GM20000 (cell line): ENCODE data around the gene JKAMP.

Experiments
- DNase-seq: peaks from one replicate; pipeline ENCODE4 v3.0.0; 2012; ENCODE audit warnings: low spot score
- CTCF ChIP-seq: IDR thresholded peaks from 2 replicates; pipeline ENCODE4 v1.5.1; 2012; ENCODE audit warnings: mild to moderate bottlenecking, control low read depth; ENCODE audit errors: extremely low read depth, missing control alignments

The JKAMP gene

GRCh38 chr14:59481871-59482540, 2.3 kb upstream of the JKAMP start:
- no peak for TF ChIP-seq CTCF
- DNase-seq, result no peak

- no peak for TF ChIP-seq CTCF
Observed at GRCh38 chr14:59482541-59483331, 1.6 kb upstream of the JKAMP start.

GRCh38 chr14:59483363-59483762, 954 bp upstream of the JKAMP start:
- TF ChIP-seq CTCF, result no peak
- DNase-seq, result no peak

More at GRCh38 chr14:59482541-59483331, 1.6 kb upstream of the JKAMP start:
- DNase-seq, result no peak

DNA sequence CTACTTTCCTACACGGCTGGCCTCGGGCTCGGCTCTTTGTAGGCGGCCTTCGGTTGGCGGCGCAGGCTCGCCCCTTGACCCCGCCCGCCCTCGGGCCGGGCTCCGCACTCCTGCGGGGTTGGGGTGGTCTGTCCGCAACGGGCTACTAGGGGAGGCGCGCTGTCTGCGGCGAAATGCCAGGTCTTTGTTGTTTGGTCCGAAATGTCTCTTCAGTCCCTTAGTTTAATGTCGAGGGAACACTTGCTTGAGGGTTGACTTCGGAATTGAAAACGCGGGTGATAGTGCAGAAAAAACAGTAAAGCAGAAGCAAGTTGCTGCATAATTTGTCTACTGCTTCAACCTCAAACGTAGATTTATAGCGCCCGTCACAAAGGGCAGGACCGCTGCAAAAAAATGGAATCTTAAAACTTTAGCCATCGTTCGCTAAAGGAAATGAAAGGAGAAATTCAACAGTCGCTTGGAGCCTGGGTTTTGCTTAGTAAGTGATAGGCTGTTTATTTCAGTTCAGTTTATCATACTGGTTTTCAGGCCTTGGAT, 390 bp downstream of the JKAMP start:
- DNase-seq, result no peak
- no peak for TF ChIP-seq CTCF

DNA sequence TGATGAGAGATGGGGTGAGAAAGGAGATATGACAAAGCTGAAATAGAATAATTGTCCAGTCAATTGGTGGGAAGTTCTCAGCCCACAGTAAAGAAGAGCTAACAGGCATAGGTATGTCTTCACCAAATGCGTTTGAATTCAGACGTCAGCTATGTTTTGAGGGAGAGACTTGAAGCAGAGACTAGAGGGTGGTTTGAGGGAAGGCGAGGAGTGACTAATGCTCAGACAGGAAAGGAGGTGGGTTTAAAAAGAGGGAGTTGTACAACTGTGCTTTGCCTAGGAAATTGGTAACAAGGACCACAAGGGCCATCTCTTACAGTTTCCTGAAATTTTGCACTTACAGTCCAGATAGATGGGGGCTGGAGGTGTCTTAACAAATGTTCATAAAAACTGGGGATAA, 6.4 kb downstream of the JKAMP start:
- TF ChIP-seq CTCF, result no peak
- DNase-seq, result no peak

DNA sequence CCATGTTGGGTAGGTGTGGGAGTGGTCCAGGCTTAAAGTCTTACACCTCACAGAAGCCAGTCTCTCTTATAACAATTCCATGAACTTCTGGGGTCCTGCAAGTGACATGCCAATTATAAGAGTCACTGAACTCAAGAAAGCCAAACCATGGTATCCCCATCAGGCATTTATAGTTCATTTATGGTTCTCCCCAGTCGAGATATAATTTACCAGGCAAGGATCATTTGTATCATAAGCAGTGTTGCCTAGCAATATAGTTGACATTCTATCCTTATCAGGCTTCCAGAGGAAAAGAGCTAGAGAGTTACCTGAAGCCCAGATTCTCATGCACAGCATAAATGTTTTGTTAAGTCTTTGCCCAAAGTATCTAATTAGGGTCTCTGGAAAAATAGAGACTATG, 8.1 kb downstream of the JKAMP start:
- TF ChIP-seq CTCF, result no peak
- no peak for DNase-seq

DNA sequence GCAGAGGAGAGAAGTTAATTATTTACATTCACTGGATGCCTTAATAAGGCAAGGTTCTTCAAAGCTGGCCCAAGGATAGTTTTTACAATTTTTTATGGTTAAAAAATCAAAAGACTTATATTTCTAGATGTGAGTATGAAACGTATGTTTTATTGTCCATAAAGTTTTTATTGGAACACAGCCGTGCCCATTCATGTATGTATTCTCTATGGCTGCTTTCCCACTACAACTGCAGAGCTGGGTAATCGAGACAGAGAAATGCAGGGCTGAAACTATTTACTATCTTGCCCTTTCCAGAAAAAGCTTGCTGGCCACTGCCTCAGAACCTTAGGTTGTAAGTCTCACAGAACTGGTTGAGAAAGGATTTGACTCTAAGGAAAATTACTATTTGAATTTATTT, 16.4 kb downstream of the JKAMP start:
- TF ChIP-seq CTCF, result no peak
- DNase-seq, result no peak
